Activated naive CD8-positive, alpha-beta T cell (primary cell): ENCODE measurements around the gene MYORG.

ENCODE experiments used
- H3K27ac Mint-ChIP-seq: one replicate; pipeline ENCODE4 v1.8.0; 2021; ENCODE audit warnings: mixed read lengths
- H3K27me3 Mint-ChIP-seq: one replicate; pipeline ENCODE4 v1.8.0; 2021; ENCODE audit warnings: mixed read lengths
- H3K36me3 Mint-ChIP-seq: one replicate; pipeline ENCODE4 v1.8.0; 2021; ENCODE audit warnings: mixed read lengths
- H3K4me1 Mint-ChIP-seq: one replicate; pipeline ENCODE4 v1.8.0; 2021; ENCODE audit warnings: low read depth, mixed read lengths
- H3K4me3 Mint-ChIP-seq: one replicate; pipeline ENCODE4 v1.8.0; 2021; ENCODE audit warnings: mild to moderate bottlenecking, mixed read lengths
- H3K9me3 Mint-ChIP-seq: one replicate; pipeline ENCODE4 v1.8.0; 2021; ENCODE audit warnings: low read depth, mixed read lengths

The MYORG gene

GRCh38 chr9:34376596-34377403 is at the start of gene MYORG:
TSS of gene MYORG (minus strand) at chr9:34376898. CDS start at chr9:34372943, 3,955 bp downstream.
- no peaks in the 10 kb centered on the region for H3K9me3 Mint-ChIP-seq
- no peaks in the 10 kb centered on the region for H3K27me3 Mint-ChIP-seq
- H3K36me3 Mint-ChIP-seq = no peaks in the 10 kb centered on the region
- H3K4me1 Mint-ChIP-seq = peaks cover 41% of the 10 kb centered on the region
- peak within 1 kb of the TSS; percentile 92 for H3K4me3 Mint-ChIP-seq
- H3K27ac Mint-ChIP-seq = peak within 1 kb of the TSS; percentile 58

GRCh38 chr9:34419716-34420504 is 43.2 kb upstream of the MYORG start:
- H3K27ac Mint-ChIP-seq = no peak overlapping the region
- H3K27me3 Mint-ChIP-seq = no peaks in the 10 kb centered on the region
- H3K36me3 Mint-ChIP-seq = no peaks in the 10 kb centered on the region
- no peaks in the 10 kb centered on the region for H3K9me3 Mint-ChIP-seq
- H3K4me1 Mint-ChIP-seq = no peaks in the 10 kb centered on the region
- no peak overlapping the region for H3K4me3 Mint-ChIP-seq

- no peaks in the 10 kb centered on the region for H3K27me3 Mint-ChIP-seq
- no peaks in the 10 kb centered on the region for H3K36me3 Mint-ChIP-seq
- H3K27ac Mint-ChIP-seq = no peak overlapping the region
- no peaks in the 10 kb centered on the region for H3K4me1 Mint-ChIP-seq
- no peak overlapping the region for H3K4me3 Mint-ChIP-seq
- no peaks in the 10 kb centered on the region for H3K9me3 Mint-ChIP-seq
These were observed 41.0 kb upstream of the MYORG start for GRCh38 chr9:34417734-34418133.

GRCh38 chr9:34413231-34413852 is 36.6 kb upstream of the MYORG start:
- Mint-ChIP-seq H3K36me3 (peaks cover 8% of the 10 kb centered on the region), H3K4me1 (no peaks in the 10 kb centered on the region), H3K27ac (no peak overlapping the region), H3K9me3 (no peaks in the 10 kb centered on the region), H3K4me3 (no peak overlapping the region), H3K27me3 (no peaks in the 10 kb centered on the region)

- H3K9me3 Mint-ChIP-seq = no peaks in the 10 kb centered on the region
- H3K27ac Mint-ChIP-seq = no peak overlapping the region
- no peaks in the 10 kb centered on the region for H3K27me3 Mint-ChIP-seq
- H3K4me1 Mint-ChIP-seq = no peaks in the 10 kb centered on the region
- H3K36me3 Mint-ChIP-seq = peaks cover 8% of the 10 kb centered on the region
- no peak overlapping the region for H3K4me3 Mint-ChIP-seq
These were observed 35.6 kb upstream of the MYORG start for GRCh38 chr9:34412336-34412735.

- no peak overlapping the region for H3K27ac Mint-ChIP-seq
- peaks cover 8% of the 10 kb centered on the region for H3K36me3 Mint-ChIP-seq
- H3K27me3 Mint-ChIP-seq = no peaks in the 10 kb centered on the region
- no peak overlapping the region for H3K4me3 Mint-ChIP-seq
- H3K4me1 Mint-ChIP-seq = no peaks in the 10 kb centered on the region
- no peaks in the 10 kb centered on the region for H3K9me3 Mint-ChIP-seq
These were observed 32.5 kb upstream of the MYORG start for GRCh38 chr9:34409154-34409553.

GRCh38 chr9:34408173-34408572 is 31.5 kb upstream of the MYORG start:
- no peaks in the 10 kb centered on the region for H3K9me3 Mint-ChIP-seq
- H3K4me3 Mint-ChIP-seq = no peak overlapping the region
- no peaks in the 10 kb centered on the region for H3K4me1 Mint-ChIP-seq
- H3K27me3 Mint-ChIP-seq = no peaks in the 10 kb centered on the region
- H3K36me3 Mint-ChIP-seq = peaks cover 14% of the 10 kb centered on the region
- H3K27ac Mint-ChIP-seq = no peak overlapping the region

GRCh38 chr9:34406219-34406618 is 29.5 kb upstream of the MYORG start:
- Mint-ChIP-seq H3K4me3 (no peak overlapping the region), H3K27ac (no peak overlapping the region), H3K27me3 (no peaks in the 10 kb centered on the region), H3K4me1 (no peaks in the 10 kb centered on the region), H3K36me3 (peaks cover 9% of the 10 kb centered on the region), H3K9me3 (no peaks in the 10 kb centered on the region)

GRCh38 chr9:34405719-34406118 is 29.0 kb upstream of the MYORG start:
- Mint-ChIP-seq H3K4me1 (no peaks in the 10 kb centered on the region), H3K27ac (no peak overlapping the region), H3K36me3 (peaks cover 9% of the 10 kb centered on the region), H3K4me3 (no peak overlapping the region), H3K27me3 (no peaks in the 10 kb centered on the region), H3K9me3 (no peaks in the 10 kb centered on the region)

- Mint-ChIP-seq H3K27ac (no peak overlapping the region), H3K9me3 (no peaks in the 10 kb centered on the region), H3K27me3 (no peaks in the 10 kb centered on the region), H3K4me3 (no peak overlapping the region), H3K4me1 (no peaks in the 10 kb centered on the region), H3K36me3 (peaks cover 9% of the 10 kb centered on the region)
These were observed 27.1 kb upstream of the MYORG start for GRCh38 chr9:34403554-34404380.

GRCh38 chr9:34400686-34401602 is 24.2 kb upstream of the MYORG start:
- no peak overlapping the region for H3K27ac Mint-ChIP-seq
- no peak overlapping the region for H3K4me3 Mint-ChIP-seq
- H3K4me1 Mint-ChIP-seq = no peaks in the 10 kb centered on the region
- peaks cover 9% of the 10 kb centered on the region for H3K36me3 Mint-ChIP-seq
- H3K9me3 Mint-ChIP-seq = no peaks in the 10 kb centered on the region
- H3K27me3 Mint-ChIP-seq = no peaks in the 10 kb centered on the region

- no peaks in the 10 kb centered on the region for H3K27me3 Mint-ChIP-seq
- no peaks in the 10 kb centered on the region for H3K9me3 Mint-ChIP-seq
- H3K36me3 Mint-ChIP-seq = peaks cover 9% of the 10 kb centered on the region
- no peaks in the 10 kb centered on the region for H3K4me1 Mint-ChIP-seq
- H3K4me3 Mint-ChIP-seq = no peak overlapping the region
- H3K27ac Mint-ChIP-seq = no peak overlapping the region
These were observed 23.6 kb upstream of the MYORG start for GRCh38 chr9:34400275-34400674.

- Mint-ChIP-seq H3K4me3 (no peak overlapping the region), H3K4me1 (no peaks in the 10 kb centered on the region), H3K36me3 (peaks cover 9% of the 10 kb centered on the region), H3K27me3 (no peaks in the 10 kb centered on the region), H3K27ac (no peak overlapping the region), H3K9me3 (no peaks in the 10 kb centered on the region)
These were observed 23.0 kb upstream of the MYORG start for GRCh38 chr9:34399729-34400128.

- H3K4me3 Mint-ChIP-seq = no peak overlapping the region
- H3K27ac Mint-ChIP-seq = no peak overlapping the region
- H3K27me3 Mint-ChIP-seq = no peaks in the 10 kb centered on the region
- peaks cover 6% of the 10 kb centered on the region for H3K36me3 Mint-ChIP-seq
- no peaks in the 10 kb centered on the region for H3K4me1 Mint-ChIP-seq
- no peaks in the 10 kb centered on the region for H3K9me3 Mint-ChIP-seq
These were observed 22.2 kb upstream of the MYORG start for GRCh38 chr9:34398875-34399274.
